HepG2 (cell line): ENCODE data around the gene PPP4R4. TPM values are rescaled to one million over a fixed set of nuclear protein-coding genes. Genes with fewer than 3 reads are reported as not detected.
"Not testable (repeated sequence)": the region's sequence is repeated elsewhere in the genome, so short reads cannot be mapped to it uniquely, and the experiment has no call there.

Experiments used
- ATAC-seq: fragments of 200-7000 bp; cut with Tn5 transposase; 3 replicates; pipeline ENCODE4 v1.9.1; 2020; ENCODE audit warnings: mild to moderate bottlenecking, moderate library complexity
- BruUV-seq: library from RNA; stranded (reverse); fragments of 400-500 nt; replicated peaks from 2 replicates; lab custom pipeline; 2021; lab: Mats Ljungman, UMichigan
- CTCF ChIA-PET: fragments of 300-600 bp; formaldehyde crosslinking; extraction: SDS; loops from one replicate; lab custom pipeline; 2021; ENCODE audit warnings: low total read pairs, inconsistent platforms, low intra/inter-chr PET ratio; lab: Yijun Ruan, JAX
- POLR2A ChIA-PET: fragments of 350-600 bp; sonication (Branson Sonifier 250); formaldehyde crosslinking; loops from one replicate; lab custom pipeline; 2020; ENCODE audit warnings: antibody characterized with exemption, inconsistent platforms; lab: Yijun Ruan, JAX
- DNase-seq: peaks from one replicate; pipeline ENCODE4 v3.0.0-alpha.2; 2015; ENCODE audit warnings: low spot score
- FAIRE-seq: peaks from 3 replicates; lab custom pipeline; 2011; peaks lifted over from hg19 to GRCh38; lab: Jason Lieb, UNC
- H2AFZ ChIP-seq: one replicate; pipeline ENCODE4 v1.6.1; 2011; ENCODE audit warnings: low read length, inconsistent platforms
- H3K27ac ChIP-seq: fragments of 300-600 bp; 3 replicates; pipeline ENCODE4 v1.8.0; 2011; ENCODE audit warnings: mixed run types, mild to moderate bottlenecking, mixed read lengths, low read length, inconsistent platforms; ENCODE audit not compliant: insufficient read depth; ENCODE audit errors: extremely low read length
- H3K27me3 ChIP-seq, 2 experiments: fragments of 200-600 bp in 1 of 2; 2 replicates in 1 of 2; 3 replicates in 1 of 2; pipeline versions ENCODE4 v1.6.0 to v1.8.0; 2011; ENCODE audit warnings: low read length in 2 of 2, mild to moderate bottlenecking in 2 of 2, moderate library complexity in 2 of 2, inconsistent platforms in 1 of 2; ENCODE audit not compliant: insufficient read depth in 2 of 2, control insufficient read depth in 1 of 2
- H3K36me3 ChIP-seq, 2 experiments: fragments of 200-600 bp in 1 of 2; replicated peaks in 1 of 2; 2 replicates in 1 of 2; 3 replicates in 1 of 2; pipeline versions ENCODE4 v1.5.1 to v1.8.0; 2011; ENCODE audit warnings: low read length in 2 of 2, inconsistent platforms in 1 of 2; ENCODE audit not compliant: insufficient read depth in 2 of 2, control insufficient read depth in 1 of 2
- H3K4me1 ChIP-seq: 2 replicates; pipeline ENCODE4 v1.5.1; 2012; ENCODE audit warnings: low read length, inconsistent platforms; ENCODE audit not compliant: insufficient read depth
- H3K4me2 ChIP-seq: 2 replicates; pipeline ENCODE4 v1.6.0; 2011; ENCODE audit warnings: low read depth, low read length, inconsistent platforms
- H3K4me3 ChIP-seq, 3 experiments: fragments of 200-600 bp in 1 of 3; sonication (generic), shearing (Covaris generic) in 1 of 3; replicated peaks in 1 of 3; 2 replicates each; pipeline ENCODE4 v1.5.1; 2011 to 2016; ENCODE audit warnings: low read length in 3 of 3, inconsistent platforms in 2 of 3, low read depth in 2 of 3, mild to moderate bottlenecking in 2 of 3, control low read depth in 1 of 3, mixed read lengths in 1 of 3; ENCODE audit not compliant: insufficient read depth in 1 of 3
- H3K79me2 ChIP-seq: one replicate; pipeline ENCODE4 v1.6.1; 2011; ENCODE audit warnings: low read length, inconsistent platforms; ENCODE audit not compliant: insufficient read depth
- H3K9ac ChIP-seq: 2 replicates; pipeline ENCODE4 v1.6.0; 2011; ENCODE audit warnings: mild to moderate bottlenecking, low read depth, low read length, inconsistent platforms; ENCODE audit not compliant: insufficient read depth
- H3K9me3 ChIP-seq: 2 replicates; pipeline ENCODE4 v1.5.1; 2012; ENCODE audit warnings: mild to moderate bottlenecking, low read length
- H4K20me1 ChIP-seq: 2 replicates; pipeline ENCODE4 v1.6.0; 2011; ENCODE audit warnings: inconsistent platforms, mild to moderate bottlenecking, low read length, moderate library complexity; ENCODE audit not compliant: insufficient read depth
- AKAP8 ChIP-seq: sonication (generic); formaldehyde crosslinking; IDR thresholded peaks from 2 replicates; pipeline ENCODE4 v1.5.1; 2020; ENCODE audit warnings: mild to moderate bottlenecking, missing genetic modification reagents
- CSRNP1 ChIP-seq: sonication (generic); formaldehyde crosslinking; IDR thresholded peaks from 2 replicates; pipeline ENCODE4 v1.8.1; 2023; ENCODE audit warnings: mild to moderate bottlenecking, missing genetic modification reagents
- DNMT3B ChIP-seq: conservative IDR thresholded peaks from 2 replicates; pipeline ENCODE4 v1.6.1; 2016; ENCODE audit warnings: missing biosample characterization, control low read depth
- GLI4 ChIP-seq: sonication (generic); formaldehyde crosslinking; IDR thresholded peaks from 2 replicates; pipeline ENCODE4 v1.5.1; 2020; ENCODE audit warnings: missing genetic modification reagents, mild to moderate bottlenecking, moderate library complexity, borderline replicate concordance
- HMGXB4 ChIP-seq, 2 experiments: sonication (generic) in 1 of 2; formaldehyde crosslinking in 1 of 2; IDR thresholded peaks; 2 replicates each; pipeline versions ENCODE4 v1.4.0 to v1.6.1; 2018 to 2020; ENCODE audit warnings: missing genetic modification reagents in 2 of 2, borderline replicate concordance in 1 of 2, low read depth in 1 of 2, mild to moderate bottlenecking in 1 of 2, missing biosample characterization in 1 of 2
- NBN ChIP-seq: fragments of 450-650 bp; conservative IDR thresholded peaks from 2 replicates; pipeline ENCODE4 v1.6.1; 2017
- PAWR ChIP-seq: sonication (generic); formaldehyde crosslinking; IDR thresholded peaks from 2 replicates; pipeline ENCODE4 v1.4.0; 2020; ENCODE audit warnings: missing genetic modification reagents, mild to moderate bottlenecking, borderline replicate concordance
- PBX3 ChIP-seq: sonication (generic); formaldehyde crosslinking; IDR thresholded peaks from 2 replicates; pipeline ENCODE4 v1.8.1; 2023; ENCODE audit warnings: missing genetic modification reagents, inconsistent platforms, borderline replicate concordance
- REPIN1 ChIP-seq: sonication (generic); formaldehyde crosslinking; IDR thresholded peaks from 2 replicates; pipeline ENCODE4 v1.8.0; 2022; ENCODE audit warnings: missing genetic modification reagents, low read depth, mild to moderate bottlenecking, borderline replicate concordance
- RXRB ChIP-seq: IDR thresholded peaks from 2 replicates; pipeline ENCODE4 v1.6.1; 2016; ENCODE audit warnings: borderline replicate concordance, missing genetic modification reagents, missing compliant biosample characterization
- STAT5B ChIP-seq: sonication (generic); formaldehyde crosslinking; IDR thresholded peaks from 2 replicates; pipeline ENCODE4 v1.4.0; 2020; ENCODE audit warnings: missing genetic modification reagents
- ZFAT ChIP-seq: sonication (generic); formaldehyde crosslinking; conservative IDR thresholded peaks from 2 replicates; pipeline ENCODE4 v1.8.1; 2023; ENCODE audit warnings: missing genetic modification reagents, inconsistent platforms
- ZFP37 ChIP-seq: sonication (generic); formaldehyde crosslinking; IDR thresholded peaks from 2 replicates; pipeline ENCODE4 v1.4.0; 2020; ENCODE audit warnings: missing genetic modification reagents, borderline replicate concordance
- ZNF296 ChIP-seq: sonication (generic); formaldehyde crosslinking; conservative IDR thresholded peaks from 2 replicates; pipeline ENCODE4 v1.5.0; 2020; ENCODE audit warnings: mild to moderate bottlenecking, missing genetic modification reagents
- WGBS: methylation state at CpG from one replicate; pipeline ENCODE4 v1.1.6; 2017; ENCODE audit warnings: low lambda C conversion rate; 5-methylcytosine and 5-hydroxymethylcytosine counted together
- in situ Hi-C: cut with HindIII; loops from 2 replicates; pipeline ENCODE4 v1.10.0; 2017; ENCODE audit warnings: low pct_unique_long_range_greater_than_20kb; ENCODE audit not compliant: extremely low pct_ligation_motif_present
- intact Hi-C: fragments of 100-400 bp; cut with micrococcal nuclease; formaldehyde crosslinking; loops from one replicate; pipeline ENCODE4 v1.10.0; 2022; ENCODE audit not compliant: unreplicated experiment
- polyA plus RNA-seq, 8 experiments: library from polyadenylated mRNA; depleted of rRNA in 3 of 8; stranded (reverse) in 7 of 8; unstranded in 1 of 8; fragments of >200 nt; fragmentation: Illumina TruSeq in 4 of 8; extraction: Trizol in 4 of 8; gene quantifications; 2 replicates each; pipeline versions ENCODE4 v1.2.1 to v1.2.3, GENCODE V29; 2011 to 2016; ENCODE audit warnings: low read depth in 4 of 8, missing spikeins in 1 of 8, mixed read lengths in 1 of 8; ENCODE audit not compliant: insufficient read depth in 1 of 8
- total RNA-seq, 5 experiments: library from RNA; depleted of rRNA; stranded (reverse); fragments of >200 nt; fragmentation: Illumina TruSeq; extraction: Trizol; gene quantifications; 2 replicates each; pipeline ENCODE4 v1.2.3, GENCODE V29; 2016; ENCODE audit warnings: low read depth in 1 of 5

The PPP4R4 gene
- total and polyA plus RNA-seq, 2 of the 13 experiments (the other 11 are each of a cell fraction or from before 2014, with no cell fraction given) = 9.5 to 19.8 TPM

- FAIRE-seq, DNase-seq, H3K27me3 ChIP-seq, H3K36me3 ChIP-seq, H4K20me1 ChIP-seq, BruUV-seq, intact Hi-C loops, in situ Hi-C loops, H3K9me3 ChIP-seq, H3K9ac ChIP-seq, H3K79me2 ChIP-seq, H3K4me3 ChIP-seq, H2AFZ ChIP-seq, H3K4me2 ChIP-seq, POLR2A ChIA-PET, H3K27ac ChIP-seq, CTCF ChIA-PET, H3K4me1 ChIP-seq, ATAC-seq: not testable (repeated sequence)
- WGBS = 92% methylated on average over 7 of the region's 7 CpGs
These were observed 94.5 kb downstream of the PPP4R4 start for GRCh38 chr14:94268582-94268981.

DNA sequence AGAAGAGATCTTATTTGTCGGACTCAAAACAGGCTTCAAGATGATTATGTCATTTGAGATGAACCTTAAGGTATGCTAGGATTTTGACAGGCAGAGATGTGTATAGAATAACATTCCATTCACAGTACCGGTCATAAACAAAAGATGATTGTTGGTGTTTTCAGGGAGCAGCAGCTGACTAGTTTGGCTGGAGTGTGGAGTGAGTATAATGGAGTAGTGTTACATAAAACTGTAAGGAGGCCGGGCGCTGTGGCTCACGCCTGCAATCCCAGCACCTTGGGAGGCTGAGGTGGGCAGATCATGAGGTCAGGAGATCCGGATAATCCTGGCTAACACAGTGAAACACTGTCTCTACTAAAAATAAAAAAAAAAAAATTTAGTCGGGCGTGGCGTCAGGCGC lies 95.0 kb downstream of the PPP4R4 start:
- in situ Hi-C loops (no loop called here), intact Hi-C loops (no loop called here)
- no peak overlapping the region for H3K27ac ChIP-seq
- H3K79me2 ChIP-seq = no peaks in the 10 kb centered on the region
- H3K9ac ChIP-seq = no peak overlapping the region
- ChIA-PET CTCF (no interaction called here), POLR2A (no interaction called here)
- DNase-seq = no peak
- no peak overlapping the region for H3K4me3 ChIP-seq
- H3K9me3 ChIP-seq = no peaks in the 10 kb centered on the region
- no peak for FAIRE-seq
- no peak for ATAC-seq
- no peak for TF ChIP-seq PAWR (CRISPR knock-in tag)
- no peak for TF ChIP-seq AKAP8
- TF ChIP-seq ZFP37 (CRISPR knock-in tag) = no peak
- TF ChIP-seq DNMT3B (CRISPR knock-in tag) = no peak
- no peak for TF ChIP-seq CSRNP1 (CRISPR knock-in tag)
- no peak for TF ChIP-seq ZNF296 (CRISPR knock-in tag)
- TF ChIP-seq STAT5B (CRISPR knock-in tag) = no peak
- TF ChIP-seq ZFAT (CRISPR knock-in tag) = no peak
- TF ChIP-seq NBN = no peak
- TF ChIP-seq GLI4 = no peak
- TF ChIP-seq PBX3 (CRISPR knock-in tag) = no peak
- TF ChIP-seq HMGXB4 (CRISPR knock-in tag; IDR thresholded peaks at IDR 0.05; ENCODE audit: borderline replicate concordance in 1 of 2, low read depth in 1 of 2) = no peak
- TF ChIP-seq RXRB (CRISPR knock-in tag) = no peak
- TF ChIP-seq REPIN1 (CRISPR knock-in tag) = no peak
- no TSS peak for BruUV-seq
- H4K20me1 ChIP-seq = no peaks in the 10 kb centered on the region
- no peak overlapping the region for H2AFZ ChIP-seq
- 0 out of 5 replicates have a peak, but pooled peaks cover 0 to 4% of the 10 kb centered on the region in 2 experiments for H3K36me3 ChIP-seq
- H3K4me2 ChIP-seq = no peak overlapping the region
- 85% methylated on average over 10 of the region's 10 CpGs for WGBS
- no peaks in the 10 kb centered on the region; a peak in 1 of 5 replicates for H3K27me3 ChIP-seq
- H3K4me1 ChIP-seq = peaks cover 9% of the 10 kb centered on the region; the same call in 1 of the 2 replicates
